Amniotic epithelial cell (primary cell): ENCODE data around the gene TSHZ1.

Experiments used
- DNase-seq: peaks from one replicate; pipeline ENCODE4 v3.0.0-alpha.2; 2010; ENCODE audit warnings: low read depth

TSHZ1 gene

GRCh38 chr18:75276818-75277609, 66.4 kb downstream of the TSHZ1 start:
- DNase-seq, result peak; percentile 77

DNA sequence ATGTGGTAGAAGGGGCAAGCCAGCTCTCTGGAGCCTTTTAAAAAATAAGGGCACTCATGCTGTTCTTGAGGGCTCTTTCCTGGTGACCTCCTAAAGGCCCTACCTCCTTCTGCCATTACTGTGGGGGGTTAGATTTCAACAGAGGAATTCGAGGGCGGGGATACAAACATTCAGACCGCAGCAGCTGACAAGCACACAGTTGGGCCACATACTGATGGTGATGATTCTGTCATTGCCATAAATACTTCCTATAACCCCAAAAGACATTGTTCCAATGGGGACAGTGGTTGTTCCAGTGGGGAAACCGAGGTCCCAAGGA, 67.0 kb downstream of the TSHZ1 start:
- no peak for DNase-seq

- no peak for DNase-seq
Observed at GRCh38 chr18:75279381-75279780, 68.8 kb downstream of the TSHZ1 start.

GRCh38 chr18:75280427-75281280, 70.1 kb downstream of the TSHZ1 start:
- DNase-seq, result peak; percentile 14

DNA sequence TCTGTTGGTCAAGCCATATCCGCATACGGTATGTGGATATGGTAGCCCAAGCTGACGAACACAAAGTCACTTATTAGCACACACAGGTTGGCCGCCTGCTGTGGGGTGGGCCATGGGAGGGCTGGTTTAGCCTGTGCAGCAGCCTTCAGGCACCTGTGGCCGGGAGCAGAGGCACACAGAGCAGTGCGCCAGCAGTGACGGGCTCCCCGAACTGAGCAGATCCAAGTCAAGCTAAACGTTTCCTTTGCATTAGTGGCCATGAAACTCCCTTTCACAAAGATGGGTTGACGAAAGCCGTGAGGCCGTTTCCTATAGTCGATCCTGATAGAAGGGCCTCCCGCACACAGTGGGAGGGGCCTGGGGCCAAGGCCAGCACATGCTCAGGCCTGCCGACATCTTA, 72.1 kb downstream of the TSHZ1 start:
- no peak for DNase-seq

- DNase-seq, result no peak
Observed at GRCh38 chr18:75283731-75284130, 73.1 kb downstream of the TSHZ1 start.

DNA sequence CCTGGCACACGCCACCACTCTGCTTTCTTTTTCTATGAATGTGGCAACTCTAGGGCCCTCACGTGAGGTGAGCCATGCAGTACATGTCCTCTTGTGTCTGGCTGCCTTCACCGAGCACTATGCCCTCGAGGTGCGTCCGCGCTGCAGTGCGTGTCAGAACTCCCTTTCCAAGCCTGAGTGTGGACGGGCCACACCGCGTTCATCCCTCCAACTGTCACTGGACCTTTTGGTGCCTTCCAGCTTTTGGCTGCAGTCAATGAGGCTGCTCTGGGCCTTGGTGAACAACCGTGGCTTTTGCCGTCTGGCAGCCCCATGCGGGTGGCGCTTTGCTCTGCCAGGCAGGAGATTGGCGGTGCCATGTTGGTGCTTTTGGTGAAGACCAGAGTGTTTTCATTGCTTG, 74.0 kb downstream of the TSHZ1 start:
- DNase-seq, result no peak

GRCh38 chr18:75285876-75286275, 75.3 kb downstream of the TSHZ1 start:
- no peak for DNase-seq

DNA sequence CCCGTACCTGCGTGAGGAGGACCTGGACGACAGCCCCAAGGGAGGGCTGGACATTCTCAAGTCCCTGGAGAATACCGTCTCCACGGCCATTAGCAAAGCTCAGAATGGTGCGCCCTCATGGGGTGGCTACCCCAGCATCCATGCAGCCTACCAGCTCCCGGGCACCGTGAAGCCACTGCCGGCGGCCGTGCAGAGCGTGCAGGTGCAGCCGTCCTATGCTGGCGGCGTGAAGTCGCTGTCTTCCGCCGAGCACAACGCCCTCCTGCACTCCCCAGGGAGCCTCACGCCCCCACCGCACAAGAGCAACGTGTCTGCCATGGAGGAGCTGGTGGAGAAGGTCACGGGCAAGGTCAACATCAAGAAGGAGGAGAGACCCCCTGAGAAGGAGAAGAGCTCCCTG, 76.4 kb downstream of the TSHZ1 start:
- no peak for DNase-seq

DNA sequence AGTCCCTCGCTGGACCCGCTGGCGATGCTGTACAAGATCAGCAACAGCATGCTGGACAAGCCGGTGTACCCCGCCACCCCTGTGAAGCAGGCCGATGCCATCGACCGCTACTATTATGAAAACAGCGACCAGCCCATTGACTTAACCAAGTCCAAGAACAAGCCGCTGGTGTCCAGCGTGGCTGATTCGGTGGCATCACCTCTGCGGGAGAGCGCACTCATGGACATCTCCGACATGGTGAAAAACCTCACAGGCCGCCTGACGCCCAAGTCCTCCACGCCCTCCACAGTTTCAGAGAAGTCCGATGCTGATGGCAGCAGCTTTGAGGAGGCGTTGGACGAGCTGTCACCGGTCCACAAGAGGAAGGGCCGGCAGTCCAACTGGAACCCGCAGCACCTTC, 77.1 kb downstream of the TSHZ1 start:
- DNase-seq, result no peak

DNA sequence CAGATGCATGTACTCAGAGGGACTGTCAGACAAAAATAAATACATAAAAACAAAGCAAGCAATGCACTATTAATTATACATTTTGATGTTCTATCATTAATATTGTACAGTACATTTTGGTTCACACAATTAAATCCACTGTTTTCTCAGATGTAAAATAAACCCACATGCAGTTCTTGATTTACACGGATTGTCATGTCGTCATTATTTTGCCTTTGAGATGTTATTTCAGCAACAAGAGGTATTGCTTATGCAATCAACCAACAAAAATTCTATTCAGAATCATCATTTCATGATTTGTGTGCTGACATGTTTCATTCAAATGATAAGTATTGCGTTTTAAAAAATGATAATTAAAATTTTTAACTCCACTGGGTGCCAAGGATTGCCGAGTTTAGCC, 79.2 kb downstream of the TSHZ1 start:
- no peak for DNase-seq

GRCh38 chr18:75290737-75291358, 80.3 kb downstream of the TSHZ1 start:
- no peak for DNase-seq

GRCh38 chr18:75291460-75291859, 80.9 kb downstream of the TSHZ1 start:
- no peak for DNase-seq

GRCh38 chr18:75293591-75293990, 83.0 kb downstream of the TSHZ1 start:
- DNase-seq, result peak; percentile 84

DNA sequence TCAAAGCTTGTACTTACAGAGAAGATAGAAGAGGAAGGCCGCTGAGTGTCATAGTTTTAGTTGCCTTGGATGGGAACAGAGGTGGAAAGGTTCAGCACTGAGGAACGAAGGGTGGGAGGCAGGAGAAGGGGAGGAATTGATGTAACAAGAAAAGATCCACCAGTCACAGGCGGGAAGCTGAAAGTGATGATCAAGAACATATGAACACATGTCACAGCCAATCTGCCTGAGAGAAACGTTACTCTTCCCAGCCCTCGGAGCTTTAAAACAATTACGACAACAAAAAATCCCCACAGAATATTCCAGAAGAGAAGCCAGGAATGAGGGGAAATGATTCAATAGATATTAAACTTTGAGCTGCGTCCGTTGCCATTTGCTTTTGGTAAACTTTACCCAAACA, 87.1 kb downstream of the TSHZ1 start:
- DNase-seq, result no peak

DNA sequence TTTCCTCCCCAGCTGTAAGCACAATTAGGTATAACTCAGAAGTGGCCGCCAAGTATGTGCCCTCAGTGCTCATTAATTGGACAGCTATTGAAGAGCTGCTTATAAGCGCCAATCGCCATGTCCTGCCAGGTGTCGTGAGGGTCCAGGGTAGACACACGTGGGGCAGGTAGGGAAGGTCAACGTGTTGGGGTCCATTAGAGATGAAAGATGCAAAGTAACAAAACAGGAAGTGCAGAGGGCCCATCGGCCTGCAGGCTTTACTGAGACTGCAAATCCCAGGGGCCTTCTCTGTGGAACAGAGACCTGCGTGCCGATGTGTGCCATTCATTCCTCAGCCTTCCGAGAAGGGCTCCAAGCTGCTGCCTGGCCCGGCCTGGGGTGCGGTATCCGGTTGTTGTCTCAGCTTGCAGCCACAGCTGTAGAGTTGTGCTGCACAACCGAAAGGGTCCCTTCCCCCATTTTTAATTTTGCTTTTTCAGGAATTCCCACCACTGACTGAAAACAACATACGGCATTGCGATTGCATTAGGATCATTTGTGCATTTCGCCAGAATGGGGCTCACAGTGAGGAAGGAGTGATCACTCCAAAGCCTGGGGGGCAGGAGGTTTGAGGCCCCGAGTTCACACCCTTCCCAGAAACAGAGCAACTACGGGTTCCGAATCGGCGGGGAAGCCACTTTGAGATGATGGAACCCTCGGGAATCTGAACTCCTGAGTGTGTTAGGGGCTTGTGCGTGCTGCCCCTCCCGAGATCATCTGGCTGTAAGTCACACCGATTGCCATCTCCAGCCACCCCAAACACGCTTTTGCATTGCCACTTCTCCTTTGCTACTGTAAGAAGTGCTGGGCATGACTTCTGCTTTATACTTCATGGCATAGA, 94.3 kb downstream of the TSHZ1 start:
- no peak for DNase-seq

DNA sequence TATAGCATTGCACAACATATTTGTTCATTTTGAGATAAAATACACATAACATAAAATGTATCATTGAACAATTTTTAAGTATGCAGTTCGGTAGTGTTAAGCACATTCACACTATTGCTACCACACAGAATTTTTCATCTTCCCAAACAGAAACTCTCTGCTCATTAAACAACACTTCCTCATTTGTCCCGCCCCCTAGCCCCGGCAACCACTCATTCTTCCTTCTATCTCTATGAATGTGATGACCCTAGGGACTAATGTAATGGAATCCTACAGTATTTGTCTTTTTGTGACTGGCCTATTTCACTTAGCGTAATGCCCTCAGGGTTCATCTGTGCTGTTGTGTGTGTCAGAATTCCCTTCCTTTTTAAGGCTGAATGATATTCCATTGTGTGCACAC, 95.4 kb downstream of the TSHZ1 start:
- no peak for DNase-seq

DNA sequence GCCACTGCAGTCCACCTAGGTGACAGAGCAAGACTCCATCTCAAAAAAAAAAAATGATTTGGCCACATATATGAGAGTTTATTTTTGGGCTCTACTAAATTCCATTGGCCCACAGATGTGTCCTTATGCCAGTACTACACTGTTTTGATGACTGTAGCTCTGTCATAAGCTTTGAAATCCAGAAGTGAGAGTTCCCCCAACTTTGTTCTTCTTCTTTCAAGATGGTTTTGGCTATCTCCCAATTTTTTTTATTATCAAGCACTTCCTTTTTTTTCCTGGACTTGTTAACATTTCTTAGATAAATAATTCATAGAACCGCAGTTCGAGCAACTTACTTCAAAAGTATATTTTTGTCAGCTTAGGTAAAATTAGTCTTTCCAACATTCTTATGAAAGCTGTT, 96.9 kb downstream of the TSHZ1 start:
- DNase-seq, result no peak

GRCh38 chr18:75309564-75309963, 99.0 kb downstream of the TSHZ1 start:
- no peak for DNase-seq

DNA sequence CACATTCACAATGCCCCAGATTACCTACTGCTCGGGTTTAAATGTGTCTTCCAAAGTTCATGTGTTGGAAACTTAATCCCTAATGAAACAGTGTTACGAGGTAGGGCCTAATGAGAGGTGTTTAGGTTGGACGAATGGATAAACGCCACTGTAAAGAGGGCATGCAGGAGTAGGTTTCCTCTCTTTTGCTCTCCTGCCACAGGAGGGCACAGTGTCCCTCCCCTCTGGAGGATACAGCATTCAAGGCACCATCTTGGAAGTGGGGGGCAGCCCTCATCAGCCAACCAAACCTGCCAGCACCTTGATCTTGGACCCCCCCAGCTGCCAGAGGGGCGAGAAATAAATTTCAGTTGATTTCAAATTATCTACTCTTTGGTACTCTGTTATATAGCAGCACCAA, 103.5 kb downstream of the TSHZ1 start:
- DNase-seq, result no peak

DNA sequence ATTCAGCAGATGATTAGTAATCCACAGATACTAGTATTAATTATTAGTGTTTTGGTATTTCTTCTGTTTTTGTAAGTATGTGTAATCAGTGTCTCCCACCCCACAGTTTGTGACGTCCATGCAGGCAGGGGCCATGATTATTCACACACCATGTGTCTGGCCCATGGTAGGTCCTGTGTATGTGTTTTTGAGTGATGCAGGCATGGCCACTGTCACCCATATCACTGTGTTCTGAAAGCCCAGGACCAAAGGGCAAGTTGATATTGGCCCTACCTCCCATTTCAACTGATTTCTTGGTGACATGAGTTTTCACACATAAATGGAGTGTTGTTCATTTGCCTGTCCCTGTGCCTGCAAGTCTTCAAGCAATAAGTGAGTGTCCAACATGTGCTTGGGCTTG, 104.0 kb downstream of the TSHZ1 start:
- DNase-seq, result no peak

DNA sequence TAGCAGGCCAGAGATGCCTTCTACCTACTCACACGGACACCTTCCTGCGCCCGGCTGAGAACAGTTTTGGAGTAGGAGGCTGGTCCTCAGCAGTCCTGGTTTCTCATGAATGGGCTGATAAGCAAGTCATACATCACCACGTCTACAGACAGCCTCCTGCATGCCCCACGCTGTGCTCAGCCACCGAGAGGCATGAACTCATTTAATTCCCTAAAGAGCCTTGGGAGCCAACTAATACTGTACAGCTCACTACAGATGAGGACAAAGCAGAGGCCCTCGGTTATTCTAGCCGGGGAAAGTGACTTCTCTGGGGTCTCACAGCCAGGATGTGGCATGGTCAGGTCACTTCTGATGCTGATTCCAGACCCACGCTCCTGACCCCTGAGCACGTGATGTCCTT, 105.6 kb downstream of the TSHZ1 start:
- DNase-seq, result no peak
